Astrocyte (in vitro differentiated cells and primary cell): ENCODE results near the gene VASH2. TPM values are rescaled to one million over a fixed set of nuclear protein-coding genes. Genes with fewer than 3 reads are reported as not detected.
"Not testable (repeated sequence)": the region's sequence is repeated elsewhere in the genome, so short reads cannot be mapped to it uniquely, and the experiment has no call there.

Experiments
- DNase-seq: peaks from one replicate; pipeline ENCODE4 v3.0.0-alpha.2; 2010; ENCODE audit warnings: low read depth
- FAIRE-seq: peaks from 2 replicates; lab custom pipeline; 2011; peaks lifted over from hg19 to GRCh38; lab: Jason Lieb, UNC
- H2AFZ ChIP-seq: 2 replicates; pipeline ENCODE4 v1.6.0; 2012; ENCODE audit warnings: low read depth, low read length, inconsistent platforms
- H3K27ac ChIP-seq: 2 replicates; pipeline ENCODE4 v1.5.1; 2011; ENCODE audit warnings: low read depth, low read length, inconsistent platforms
- H3K27me3 ChIP-seq: 2 replicates; pipeline ENCODE4 v1.6.0; 2011; ENCODE audit warnings: low read length, inconsistent platforms; ENCODE audit not compliant: insufficient read depth
- H3K36me3 ChIP-seq: 2 replicates; pipeline ENCODE4 v1.5.1; 2011; ENCODE audit warnings: low read length, inconsistent platforms; ENCODE audit not compliant: insufficient read depth
- H3K4me1 ChIP-seq: 2 replicates; pipeline ENCODE4 v1.5.1; 2011; ENCODE audit warnings: low read length, inconsistent platforms; ENCODE audit not compliant: insufficient read depth
- H3K4me2 ChIP-seq: 2 replicates; pipeline ENCODE4 v1.6.0; 2012; ENCODE audit warnings: low read length, inconsistent platforms
- H3K4me3 ChIP-seq: 2 replicates; pipeline ENCODE4 v1.5.1; 2011; ENCODE audit warnings: low read depth, mild to moderate bottlenecking, low read length, inconsistent platforms; ENCODE audit not compliant: insufficient read depth
- H3K79me2 ChIP-seq: 2 replicates; pipeline ENCODE4 v1.6.0; 2012; ENCODE audit warnings: mild to moderate bottlenecking, low read length, inconsistent platforms; ENCODE audit not compliant: insufficient read depth
- H3K9ac ChIP-seq: 2 replicates; pipeline ENCODE4 v1.6.0; 2012; ENCODE audit warnings: mild to moderate bottlenecking, low read length, inconsistent platforms
- H3K9me3 ChIP-seq: 2 replicates; pipeline ENCODE4 v1.5.1; 2012; ENCODE audit warnings: low read depth, mild to moderate bottlenecking, low read length, inconsistent platforms; ENCODE audit not compliant: insufficient read depth
- H4K20me1 ChIP-seq: 2 replicates; pipeline ENCODE4 v1.6.0; 2012; ENCODE audit warnings: low read length, inconsistent platforms; ENCODE audit not compliant: insufficient read depth
- H3K27ac Mint-ChIP-seq: one replicate; pipeline ENCODE4 v1.8.0; 2021; ENCODE audit warnings: mild to moderate bottlenecking, mixed read lengths; ENCODE audit not compliant: unreplicated experiment
- H3K27me3 Mint-ChIP-seq: one replicate; pipeline ENCODE4 v1.8.0; 2021; ENCODE audit warnings: low read depth, mixed read lengths; ENCODE audit not compliant: unreplicated experiment
- H3K36me3 Mint-ChIP-seq: one replicate; pipeline ENCODE4 v1.8.0; 2021; ENCODE audit warnings: low read depth, mixed read lengths; ENCODE audit not compliant: unreplicated experiment
- H3K4me1 Mint-ChIP-seq: one replicate; pipeline ENCODE4 v1.8.0; 2021; ENCODE audit warnings: low read depth, mixed read lengths; ENCODE audit not compliant: unreplicated experiment
- H3K4me3 Mint-ChIP-seq: one replicate; pipeline ENCODE4 v1.8.0; 2021; ENCODE audit warnings: mild to moderate bottlenecking, moderate library complexity, mixed read lengths; ENCODE audit not compliant: unreplicated experiment
- H3K9me3 Mint-ChIP-seq: one replicate; pipeline ENCODE4 v1.8.0; 2021; ENCODE audit warnings: mild to moderate bottlenecking, mixed read lengths; ENCODE audit not compliant: unreplicated experiment
- CTCF ChIP-seq: IDR thresholded peaks from 2 replicates; pipeline ENCODE4 v1.5.1; 2011; ENCODE audit warnings: low read depth, mild to moderate bottlenecking, inconsistent platforms, low read length, moderate library complexity; ENCODE audit not compliant: insufficient read depth
- EZH2 ChIP-seq: IDR thresholded peaks from 2 replicates; pipeline ENCODE4 v1.6.1; 2012; ENCODE audit warnings: mild to moderate bottlenecking, low read length, inconsistent platforms; ENCODE audit not compliant: insufficient read depth
- total RNA-seq: library from RNA; stranded (reverse); gene quantifications from 2 replicates; pipeline ENCODE4 v1.2.1, GENCODE V29; 2021

VASH2 gene
- total RNA-seq, 1 donor from 2014 or later, result 7.1 TPM

DNA sequence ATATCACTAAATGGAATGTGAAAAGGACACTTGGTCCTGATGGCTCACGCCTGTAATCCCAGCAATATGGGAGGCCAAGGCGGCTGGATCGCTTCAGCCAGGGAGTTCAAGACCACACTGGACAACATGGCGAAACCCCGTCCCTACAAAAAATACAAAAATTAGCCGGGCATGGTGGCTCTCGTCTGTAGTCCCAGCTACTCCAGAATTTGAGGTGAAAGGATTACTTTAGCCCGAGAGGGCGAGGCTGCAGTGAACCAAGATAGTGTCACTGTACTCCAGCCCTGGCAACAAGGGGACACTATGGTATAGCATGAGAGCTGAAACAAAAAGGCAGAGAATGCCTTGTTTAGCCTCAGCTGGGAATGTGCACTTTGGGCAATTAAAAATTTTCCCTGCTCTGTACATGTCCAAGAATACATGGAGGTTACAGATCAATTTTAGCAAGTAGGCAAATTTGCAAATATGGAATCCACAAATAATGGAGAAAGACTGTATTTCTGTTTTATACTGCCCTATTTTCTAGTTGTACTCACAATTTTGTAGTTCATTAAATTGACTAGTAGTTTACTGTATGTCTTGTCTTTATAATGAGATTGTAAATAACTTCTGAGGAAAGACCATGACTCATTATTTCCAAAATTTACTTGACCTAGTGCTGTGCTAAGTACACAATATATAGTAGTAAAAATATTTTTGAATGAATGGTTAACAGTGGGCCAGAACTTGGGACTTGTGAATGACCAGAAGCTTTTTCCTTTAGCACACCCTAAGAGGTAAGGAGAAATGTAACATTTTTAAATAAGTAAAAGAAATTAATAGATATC is 67.3 kb downstream of the VASH2 start:
- H3K27me3 Mint-ChIP-seq, result no peaks in the 10 kb centered on the region
- no peak overlapping the region for H3K9ac ChIP-seq
- no peaks in the 10 kb centered on the region for H3K36me3 ChIP-seq
- H3K4me1 Mint-ChIP-seq, result peaks cover 7% of the 10 kb centered on the region
- no peaks in the 10 kb centered on the region for H3K4me1 ChIP-seq
- DNase-seq (no peak), FAIRE-seq (peak; percentile 55)
- no peaks in the 10 kb centered on the region for H4K20me1 ChIP-seq
- H3K4me3 Mint-ChIP-seq, result no peak overlapping the region
- no peak overlapping the region for H3K4me2 ChIP-seq
- H3K9me3 ChIP-seq, result no peaks in the 10 kb centered on the region
- no peaks in the 10 kb centered on the region for H3K27me3 ChIP-seq
- no peaks in the 10 kb centered on the region for H3K36me3 Mint-ChIP-seq
- H3K79me2 ChIP-seq, result peaks cover 26% of the 10 kb centered on the region
- no peak overlapping the region for H2AFZ ChIP-seq
- no peak overlapping the region for H3K4me3 ChIP-seq
- no peak overlapping the region for H3K27ac ChIP-seq
- H3K27ac Mint-ChIP-seq, result no peak overlapping the region
- TF ChIP-seq CTCF, result no peak
- TF ChIP-seq EZH2, result no peak
- H3K9me3 Mint-ChIP-seq, result no peaks in the 10 kb centered on the region

DNA sequence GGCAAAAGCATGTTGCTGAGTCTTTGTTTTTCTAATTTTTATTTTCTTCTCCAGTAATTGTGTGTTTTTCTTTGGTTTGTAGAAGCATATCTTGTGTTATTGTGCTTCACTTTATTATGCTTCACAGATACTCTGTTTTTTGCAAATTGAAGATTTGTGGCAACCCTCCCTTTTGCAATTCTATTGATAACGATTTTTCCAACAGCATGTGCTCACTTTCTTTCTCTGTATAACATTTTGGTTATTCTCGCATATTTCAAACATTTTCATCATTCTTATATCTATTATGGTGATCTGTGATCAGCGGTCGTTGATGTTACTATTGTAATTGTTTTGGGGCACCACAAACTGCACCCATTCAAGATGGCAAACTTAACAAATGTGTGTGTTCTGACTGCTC is 69.1 kb downstream of the VASH2 start:
- Histone ChIP-seq H2AFZ (no peak overlapping the region), H3K4me1 (no peaks in the 10 kb centered on the region), H3K4me2 (no peak overlapping the region), H3K9me3 (no peaks in the 10 kb centered on the region), H3K27me3 (no peaks in the 10 kb centered on the region), H3K36me3 (no peaks in the 10 kb centered on the region), H4K20me1 (no peaks in the 10 kb centered on the region), H3K9ac (no peak overlapping the region), H3K4me3 (no peak overlapping the region), H3K79me2 (peaks cover 8% of the 10 kb centered on the region), H3K27ac (no peak overlapping the region)
- no peaks in the 10 kb centered on the region for H3K27me3 Mint-ChIP-seq
- H3K9me3 Mint-ChIP-seq, result no peaks in the 10 kb centered on the region
- no peak overlapping the region for H3K4me3 Mint-ChIP-seq
- no peaks in the 10 kb centered on the region for H3K4me1 Mint-ChIP-seq
- no peak overlapping the region for H3K27ac Mint-ChIP-seq
- TF ChIP-seq CTCF (no peak), EZH2 (no peak)
- no peak for DNase-seq
- no peaks in the 10 kb centered on the region for H3K36me3 Mint-ChIP-seq
- no peak for FAIRE-seq

- FAIRE-seq (no peak), DNase-seq (no peak)
- Mint-ChIP-seq H3K9me3 (no peaks in the 10 kb centered on the region), H3K4me1 (no peaks in the 10 kb centered on the region), H3K36me3 (no peaks in the 10 kb centered on the region), H3K27ac (no peak overlapping the region), H3K4me3 (no peak overlapping the region), H3K27me3 (no peaks in the 10 kb centered on the region)
- Histone ChIP-seq H3K9ac (no peak overlapping the region), H3K9me3 (no peaks in the 10 kb centered on the region), H3K27ac (no peak overlapping the region), H3K4me2 (no peak overlapping the region), H3K4me3 (no peak overlapping the region), H3K36me3 (no peaks in the 10 kb centered on the region), H3K4me1 (no peaks in the 10 kb centered on the region), H4K20me1 (no peaks in the 10 kb centered on the region), H3K79me2 (peaks cover 2% of the 10 kb centered on the region), H2AFZ (no peak overlapping the region), H3K27me3 (no peaks in the 10 kb centered on the region)
- TF ChIP-seq EZH2 (no peak), CTCF (no peak)
Observed at GRCh38 chr1:213020016-213020415, 69.7 kb downstream of the VASH2 start.

- not testable (repeated sequence) for H3K27me3 Mint-ChIP-seq, H3K9ac ChIP-seq, H3K36me3 ChIP-seq, H3K4me3 ChIP-seq, H3K4me1 ChIP-seq, H3K9me3 ChIP-seq, H3K27ac ChIP-seq, H2AFZ ChIP-seq, FAIRE-seq, H3K27ac Mint-ChIP-seq, H4K20me1 ChIP-seq, H3K9me3 Mint-ChIP-seq, H3K36me3 Mint-ChIP-seq, H3K79me2 ChIP-seq, DNase-seq, H3K4me1 Mint-ChIP-seq, H3K27me3 ChIP-seq, H3K4me3 Mint-ChIP-seq, H3K4me2 ChIP-seq
Observed at GRCh38 chr1:213027024-213027423, 76.7 kb downstream of the VASH2 start.
